RWPE2 (cell line): Measurements from ENCODE around the gene SLC25A41.

Source experiments
- ATAC-seq: fragments of 200-7000 bp; cut with Tn5 transposase; 3 replicates; pipeline ENCODE4 v1.9.1; 2021; ENCODE audit warnings: low read depth
- DNase-seq: peaks from one replicate; pipeline ENCODE4 v3.0.0-alpha.2; 2020; ENCODE audit warnings: low spot score
- H3K27ac ChIP-seq: fragments of 450-650 bp; 2 replicates; pipeline ENCODE4 v1.5.1; 2017; ENCODE audit warnings: mild to moderate bottlenecking; ENCODE audit not compliant: poor library complexity, severe bottlenecking
- H3K27me3 ChIP-seq: fragments of 250-450 bp; sonication (Bioruptor Pico); 2 replicates; pipeline ENCODE4 v1.5.1; 2021; ENCODE audit warnings: mild to moderate bottlenecking, moderate library complexity; ENCODE audit not compliant: insufficient read depth, poor library complexity, severe bottlenecking
- H3K36me3 ChIP-seq: fragments of 250-450 bp; sonication (Bioruptor Pico); 2 replicates; pipeline ENCODE4 v1.5.1; 2020; ENCODE audit warnings: low read depth, mild to moderate bottlenecking, moderate library complexity
- H3K4me1 ChIP-seq: fragments of 250-450 bp; sonication (Bioruptor Pico); 2 replicates; pipeline ENCODE4 v1.5.1; 2021; ENCODE audit warnings: mild to moderate bottlenecking, moderate library complexity; ENCODE audit not compliant: insufficient read depth, poor library complexity, severe bottlenecking
- H3K4me3 ChIP-seq: fragments of 250-450 bp; sonication (Bioruptor Pico); 2 replicates; pipeline ENCODE4 v1.5.1; 2021; ENCODE audit warnings: mild to moderate bottlenecking, moderate library complexity; ENCODE audit not compliant: severe bottlenecking
- H3K9me3 ChIP-seq: fragments of 250-450 bp; sonication (Bioruptor Pico); 2 replicates; pipeline ENCODE4 v1.5.1; 2021; ENCODE audit warnings: mild to moderate bottlenecking, moderate library complexity; ENCODE audit not compliant: severe bottlenecking
- TF ChIP-seq, protein P1 (sequence below): fragments of 450-650 bp; IDR thresholded peaks from one replicate; pipeline ENCODE4 v1.5.1; 2017; ENCODE audit warnings: mild to moderate bottlenecking, moderate library complexity; ENCODE audit not compliant: poor library complexity, severe bottlenecking

The SLC25A41 gene

DNA sequence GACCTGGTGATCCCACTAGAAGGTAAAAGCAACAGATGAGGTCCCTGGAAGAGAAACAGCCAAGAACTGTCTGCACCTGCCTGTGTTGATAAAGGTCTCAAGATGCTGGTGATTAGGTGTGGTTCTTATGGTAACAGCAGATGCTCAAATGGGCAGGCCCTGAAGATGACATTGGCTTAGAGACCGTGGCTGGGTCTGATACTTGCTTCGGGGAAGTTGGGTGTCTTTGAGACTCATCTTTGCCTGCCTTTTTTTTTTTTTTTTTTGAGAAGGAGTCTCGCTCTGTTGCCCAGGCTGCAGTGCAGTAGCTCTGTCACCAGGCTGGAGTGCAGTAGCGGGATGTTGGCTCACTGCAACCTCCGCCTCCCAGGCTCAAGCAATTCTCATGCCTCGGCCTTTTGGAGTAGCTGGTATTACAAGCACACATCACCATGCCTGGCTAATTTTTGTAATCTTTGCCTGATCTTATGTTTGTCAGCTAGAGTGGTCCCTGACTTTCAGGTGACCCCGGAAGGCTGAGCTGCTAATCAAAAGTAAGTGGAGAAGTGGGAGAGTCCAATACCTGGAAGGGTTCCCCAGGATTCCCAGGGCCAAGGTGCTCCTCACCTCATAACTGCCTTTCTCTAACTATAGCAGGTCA lies 18.1 kb upstream of the SLC25A41 start:
- DNase-seq (no peak), ATAC-seq (no peak)
- H3K9me3 ChIP-seq, result no peaks in the 10 kb centered on the region
- H3K4me3 ChIP-seq, result no peak overlapping the region
- H3K4me1 ChIP-seq, result no peaks in the 10 kb centered on the region
- no peak overlapping the region for H3K27ac ChIP-seq
- TF ChIP-seq, protein P1, sequence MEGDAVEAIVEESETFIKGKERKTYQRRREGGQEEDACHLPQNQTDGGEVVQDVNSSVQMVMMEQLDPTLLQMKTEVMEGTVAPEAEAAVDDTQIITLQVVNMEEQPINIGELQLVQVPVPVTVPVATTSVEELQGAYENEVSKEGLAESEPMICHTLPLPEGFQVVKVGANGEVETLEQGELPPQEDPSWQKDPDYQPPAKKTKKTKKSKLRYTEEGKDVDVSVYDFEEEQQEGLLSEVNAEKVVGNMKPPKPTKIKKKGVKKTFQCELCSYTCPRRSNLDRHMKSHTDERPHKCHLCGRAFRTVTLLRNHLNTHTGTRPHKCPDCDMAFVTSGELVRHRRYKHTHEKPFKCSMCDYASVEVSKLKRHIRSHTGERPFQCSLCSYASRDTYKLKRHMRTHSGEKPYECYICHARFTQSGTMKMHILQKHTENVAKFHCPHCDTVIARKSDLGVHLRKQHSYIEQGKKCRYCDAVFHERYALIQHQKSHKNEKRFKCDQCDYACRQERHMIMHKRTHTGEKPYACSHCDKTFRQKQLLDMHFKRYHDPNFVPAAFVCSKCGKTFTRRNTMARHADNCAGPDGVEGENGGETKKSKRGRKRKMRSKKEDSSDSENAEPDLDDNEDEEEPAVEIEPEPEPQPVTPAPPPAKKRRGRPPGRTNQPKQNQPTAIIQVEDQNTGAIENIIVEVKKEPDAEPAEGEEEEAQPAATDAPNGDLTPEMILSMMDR, result no peak
- peaks cover 13% of the 10 kb centered on the region for H3K36me3 ChIP-seq
- H3K27me3 ChIP-seq, result no peaks in the 10 kb centered on the region

DNA sequence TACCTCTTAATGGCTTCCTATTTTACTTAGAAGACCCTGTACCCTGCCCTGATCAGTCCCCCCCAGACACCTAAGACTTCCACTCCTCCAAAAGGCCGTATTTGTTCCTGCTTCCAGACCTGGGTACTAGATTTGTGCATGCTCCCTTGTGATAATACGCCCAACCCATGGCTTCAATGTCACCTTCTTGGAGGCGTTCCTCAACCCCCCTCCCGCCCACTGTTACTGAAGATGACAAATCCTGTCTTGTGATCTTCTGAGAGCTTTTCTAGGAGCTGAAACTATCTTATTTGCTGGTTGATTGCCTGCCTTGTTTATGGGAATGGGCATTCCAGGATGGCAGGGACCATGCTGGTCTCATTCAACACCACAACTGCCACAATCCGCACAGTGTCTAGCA lies 16.6 kb upstream of the SLC25A41 start:
- Histone ChIP-seq H3K4me3 (no peak overlapping the region), H3K27ac (no peak overlapping the region), H3K27me3 (no peaks in the 10 kb centered on the region), H3K9me3 (no peaks in the 10 kb centered on the region), H3K4me1 (no peaks in the 10 kb centered on the region), H3K36me3 (peaks cover 13% of the 10 kb centered on the region)
- DNase-seq (no peak), ATAC-seq (no peak)
- TF ChIP-seq, protein P1, result no peak

DNA sequence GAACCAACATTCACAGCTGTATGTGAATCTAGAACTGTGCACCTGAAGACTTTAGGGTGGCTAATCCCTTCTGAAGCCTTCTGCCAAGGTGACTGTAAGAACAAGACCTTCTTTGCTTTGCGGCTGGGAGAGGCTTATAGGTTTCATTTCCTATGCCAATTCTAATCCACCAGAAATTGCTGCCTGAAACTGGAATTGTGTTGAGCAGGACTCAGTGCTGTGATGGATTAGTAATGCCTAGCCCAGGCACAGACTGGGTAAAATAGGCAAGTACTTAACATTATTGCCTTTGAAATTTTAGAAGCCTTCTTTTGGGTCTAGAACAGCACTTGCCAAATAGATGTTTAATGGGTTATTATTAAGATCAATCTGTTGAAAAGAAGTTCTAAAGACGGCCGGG lies 14.5 kb upstream of the SLC25A41 start:
- DNase-seq (no peak), ATAC-seq (no peak)
- no peaks in the 10 kb centered on the region for H3K4me1 ChIP-seq
- no peaks in the 10 kb centered on the region for H3K9me3 ChIP-seq
- H3K36me3 ChIP-seq, result no peaks in the 10 kb centered on the region
- no peak overlapping the region for H3K27ac ChIP-seq
- no peak overlapping the region for H3K4me3 ChIP-seq
- TF ChIP-seq, protein P1, result no peak
- H3K27me3 ChIP-seq, result no peaks in the 10 kb centered on the region

DNA sequence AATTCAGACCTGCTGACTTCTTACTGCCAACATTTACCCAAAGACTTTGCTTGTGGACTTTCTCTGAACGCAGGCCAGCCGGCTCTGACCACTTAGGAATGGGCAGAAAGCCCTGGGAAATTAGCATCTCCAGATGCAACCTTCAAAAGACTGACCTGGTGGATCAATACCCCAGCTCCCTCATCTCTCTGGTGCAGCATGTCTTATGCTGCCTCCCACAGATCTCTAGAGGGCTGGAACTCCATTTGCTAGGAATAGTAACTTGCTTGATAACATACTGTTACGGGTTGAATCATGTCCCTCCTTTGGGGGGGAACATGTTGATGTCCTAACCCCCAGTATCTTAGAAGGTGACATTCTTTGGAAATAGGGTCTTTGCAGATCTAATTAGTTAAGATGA lies 12.9 kb upstream of the SLC25A41 start:
- H3K36me3 ChIP-seq, result no peaks in the 10 kb centered on the region
- H3K4me1 ChIP-seq, result no peaks in the 10 kb centered on the region
- H3K27ac ChIP-seq, result no peak overlapping the region
- DNase-seq (no peak), ATAC-seq (no peak)
- TF ChIP-seq, protein P1, result no peak
- H3K27me3 ChIP-seq, result no peaks in the 10 kb centered on the region
- H3K9me3 ChIP-seq, result no peaks in the 10 kb centered on the region
- no peak overlapping the region for H3K4me3 ChIP-seq

DNA sequence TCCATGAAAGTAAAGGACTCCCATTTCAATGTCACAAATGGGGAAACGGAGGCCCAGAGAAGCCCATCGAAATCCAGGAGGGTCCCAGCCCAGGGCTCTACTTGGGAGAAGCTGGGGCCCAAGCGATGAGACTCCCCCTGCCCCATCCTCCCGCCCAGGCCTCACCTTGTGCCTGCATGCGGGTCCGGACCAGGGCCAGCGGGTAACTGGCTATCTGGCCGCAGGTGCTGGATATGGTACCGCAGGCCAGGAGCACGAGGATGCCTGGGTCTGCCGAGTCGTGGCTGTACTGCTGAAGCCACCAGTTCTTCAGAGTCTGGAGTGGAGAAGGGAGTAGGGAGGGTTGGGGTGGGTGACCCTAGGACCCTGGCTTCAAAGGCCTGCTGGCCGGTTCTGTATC lies 10.4 kb upstream of the SLC25A41 start:
- TF ChIP-seq, protein P1, result no peak
- H3K4me1 ChIP-seq, result no peaks in the 10 kb centered on the region
- no peak overlapping the region for H3K27ac ChIP-seq
- DNase-seq, result no peak
- H3K27me3 ChIP-seq, result no peaks in the 10 kb centered on the region
- no peaks in the 10 kb centered on the region for H3K9me3 ChIP-seq
- H3K36me3 ChIP-seq, result no peaks in the 10 kb centered on the region
- H3K4me3 ChIP-seq, result no peak overlapping the region
- ATAC-seq, result no peak
